Coronary artery (tissue), 2 donors: Measurements from ENCODE around the gene DCUN1D3.
"Not testable (repeated sequence)": the region's sequence is repeated elsewhere in the genome, so short reads cannot be mapped to it uniquely, and the experiment has no call there.

Experiments
- DNase-seq: peaks from one replicate; pipeline ENCODE4 v3.0.0-alpha.2; 2017; ENCODE audit warnings: low spot score
- H3K27ac ChIP-seq, 2 donors: fragments of 200-600 bp; sonication (generic); one replicate each; pipeline ENCODE4 v1.5.1; 2016 to 2019
- H3K4me3 ChIP-seq: fragments of 200-600 bp; sonication (generic); 2 replicates; pipeline ENCODE4 v1.5.1; 2016; ENCODE audit warnings: mild to moderate bottlenecking, moderate library complexity
- CTCF ChIP-seq: fragments of 200-600 bp; sonication (generic); IDR thresholded peaks from one replicate; pipeline ENCODE4 v1.5.1; 2019; ENCODE audit warnings: antibody characterized with exemption

DCUN1D3 gene

GRCh38 chr16:20866145-20866772 lies 33.9 kb downstream of the DCUN1D3 start:
- peak; percentile 82 for DNase-seq
- TF ChIP-seq CTCF, result no peak
- Histone ChIP-seq H3K27ac (peak overlapping the region; percentile 71 to 81), H3K4me3 (no peak overlapping the region)

- DNase-seq, result no peak
- TF ChIP-seq CTCF, result no peak
- H3K27ac ChIP-seq, result peak overlapping the region; percentile 71 to 81
- no peak overlapping the region for H3K4me3 ChIP-seq
These were observed 34.6 kb downstream of the DCUN1D3 start for GRCh38 chr16:20865420-20866131.

DNA sequence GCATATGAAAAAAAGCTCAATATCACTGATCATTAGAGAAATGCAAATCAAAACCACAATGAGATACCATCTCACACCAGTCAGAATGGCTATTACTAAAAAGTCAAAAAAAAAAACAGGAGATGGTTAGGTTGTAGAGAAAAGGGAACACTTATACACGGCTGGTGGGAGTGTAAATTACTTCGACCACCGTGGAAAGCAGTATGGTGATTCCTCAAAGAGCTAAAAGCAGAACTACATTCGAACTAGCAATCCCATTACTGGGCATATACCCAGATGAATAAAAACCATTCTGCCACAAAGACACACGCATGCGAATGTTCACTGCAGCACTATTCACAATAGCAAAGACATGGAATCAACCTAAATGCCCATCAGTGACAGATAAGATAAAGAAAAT lies 35.8 kb downstream of the DCUN1D3 start:
- DNase-seq, H3K27ac ChIP-seq, H3K4me3 ChIP-seq: not testable (repeated sequence)

DNA sequence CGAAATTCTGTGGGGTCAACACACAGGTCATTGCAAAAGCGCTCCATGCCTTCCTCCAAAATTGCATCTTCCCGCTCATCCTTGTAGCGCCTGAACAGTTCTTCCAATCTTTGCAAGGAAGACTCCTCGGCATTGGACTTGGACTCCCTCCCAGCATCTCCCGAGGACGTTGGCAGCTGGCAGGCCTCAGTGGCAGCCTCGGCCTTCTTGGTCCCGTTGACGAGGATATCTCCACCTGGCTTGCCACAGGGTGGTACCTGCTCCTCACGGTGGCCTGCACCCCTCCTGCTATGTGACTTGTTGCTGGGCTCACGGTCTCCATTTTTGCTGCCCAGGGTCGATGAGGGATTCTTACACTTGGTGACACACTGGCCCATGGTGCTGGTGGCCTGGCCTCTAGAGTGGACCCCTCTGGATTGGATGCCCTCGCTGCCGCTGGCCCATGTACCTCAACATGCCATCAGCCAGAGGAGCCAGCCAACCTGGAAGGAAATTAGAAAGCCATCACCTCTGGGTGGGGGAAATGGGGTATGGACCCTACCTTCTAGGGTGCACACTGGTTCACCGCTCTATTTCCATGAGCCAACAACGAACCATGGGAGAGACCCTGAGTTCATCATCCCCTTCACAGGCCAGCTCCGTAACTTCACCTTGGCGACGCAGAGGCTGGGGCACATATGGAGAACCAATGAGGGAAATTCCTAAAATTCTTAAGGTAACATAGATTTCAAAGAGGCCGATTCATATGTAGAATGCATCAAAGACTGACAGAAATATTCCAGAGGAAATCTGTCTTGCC lies 37.8 kb downstream of the DCUN1D3 start:
- Histone ChIP-seq H3K4me3 (no peak overlapping the region), H3K27ac (peak overlapping the region in 1 of 2 donors; percentile 13)
- DNase-seq, result no peak
- TF ChIP-seq CTCF, result no peak

DNA sequence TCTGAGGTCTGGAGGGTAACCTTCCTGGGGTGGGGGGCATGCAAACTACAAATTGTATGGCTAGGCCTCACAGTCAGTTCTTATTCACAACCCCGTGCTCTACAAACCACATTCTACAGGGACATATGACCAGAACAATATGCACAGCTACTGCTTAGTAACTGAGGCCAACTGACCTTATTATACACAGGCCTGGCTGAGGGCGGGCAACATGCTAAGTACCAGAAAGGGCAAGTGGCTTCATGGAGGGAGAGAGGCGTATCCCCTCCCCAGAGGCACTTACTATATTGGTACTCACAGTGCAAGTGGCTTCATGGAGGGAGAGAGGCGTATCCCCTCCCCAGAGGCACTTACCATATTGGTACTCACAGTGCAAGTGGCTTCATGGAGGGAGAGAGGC lies 39.2 kb downstream of the DCUN1D3 start:
- peak overlapping the region in 1 of 2 donors; percentile 52 for H3K27ac ChIP-seq
- H3K4me3 ChIP-seq, DNase-seq: not testable (repeated sequence)

DNA sequence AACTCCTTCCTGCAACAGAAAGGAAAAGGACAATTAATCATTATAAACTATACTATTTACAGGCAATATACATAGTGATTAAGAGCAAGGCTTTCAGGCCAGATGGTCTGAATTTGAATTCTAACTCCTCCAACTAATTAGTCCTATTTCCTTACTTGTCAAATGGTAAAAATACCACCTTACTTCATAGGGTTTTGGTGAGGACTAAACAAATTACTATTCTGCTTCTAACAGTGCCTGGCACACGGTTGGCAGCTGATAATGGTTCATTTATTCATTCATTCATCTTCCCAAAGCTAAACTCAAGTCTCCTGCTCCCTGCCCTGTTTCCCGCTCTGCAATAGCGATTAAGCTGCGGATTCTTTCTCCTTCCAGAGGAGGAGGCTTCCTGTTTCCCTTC lies 39.8 kb downstream of the DCUN1D3 start:
- Histone ChIP-seq H3K4me3 (no peak overlapping the region), H3K27ac (peak overlapping the region in 1 of 2 donors; percentile 79)
- no peak for DNase-seq
- TF ChIP-seq CTCF, result no peak

GRCh38 chr16:20859699-20860098 lies 40.5 kb downstream of the DCUN1D3 start:
- no peak for DNase-seq
- Histone ChIP-seq H3K27ac (peak overlapping the region; percentile 1 to 79), H3K4me3 (no peak overlapping the region)
- TF ChIP-seq CTCF, result no peak

- H3K27ac ChIP-seq, result peak overlapping the region; percentile 3 to 42
- DNase-seq, result no peak
- H3K4me3 ChIP-seq, result no peak overlapping the region
- TF ChIP-seq CTCF, result no peak
These were observed 40.9 kb downstream of the DCUN1D3 start for GRCh38 chr16:20859229-20859628.
